Measurements from ENCODE around the gene STK38.

The STK38 gene

GRCh38 chr6:36508532-36508931, 38.7 kb downstream of the STK38 start:
- ATAC-seq (ENCODE audit: low read depth) (no peak), DNase-seq (ENCODE audit: low spot score) (no peak)
- H3K27me3 ChIP-seq (ENCODE audit: insufficient read depth, poor library complexity, severe bottlenecking), result no peaks in the 10 kb centered on the region
- H3K27ac ChIP-seq (ENCODE audit: poor library complexity, severe bottlenecking), result no peak overlapping the region
- TF ChIP-seq CTCF (IDR thresholded peaks at IDR 0.05; ENCODE audit: poor library complexity, severe bottlenecking), result no peak
- peaks cover 6% of the 10 kb centered on the region for H3K4me1 ChIP-seq (ENCODE audit: insufficient read depth, poor library complexity, severe bottlenecking)
- H3K36me3 ChIP-seq (ENCODE audit: low read depth), result peaks cover 42% of the 10 kb centered on the region
- no peaks in the 10 kb centered on the region for H3K9me3 ChIP-seq (ENCODE audit: severe bottlenecking)
- no peak overlapping the region for H3K4me3 ChIP-seq (ENCODE audit: severe bottlenecking)

- H3K36me3 ChIP-seq (ENCODE audit: low read depth), result peaks cover 43% of the 10 kb centered on the region
- H3K9me3 ChIP-seq (ENCODE audit: severe bottlenecking), result no peaks in the 10 kb centered on the region
- peaks cover 6% of the 10 kb centered on the region for H3K4me1 ChIP-seq (ENCODE audit: insufficient read depth, poor library complexity, severe bottlenecking)
- H3K4me3 ChIP-seq (ENCODE audit: severe bottlenecking), result no peak overlapping the region
- no peak overlapping the region for H3K27ac ChIP-seq (ENCODE audit: poor library complexity, severe bottlenecking)
- no peak for TF ChIP-seq CTCF (IDR thresholded peaks at IDR 0.05; ENCODE audit: poor library complexity, severe bottlenecking)
- no peak for ATAC-seq (ENCODE audit: low read depth)
- DNase-seq (ENCODE audit: low spot score), result no peak
- no peaks in the 10 kb centered on the region for H3K27me3 ChIP-seq (ENCODE audit: insufficient read depth, poor library complexity, severe bottlenecking)
These were observed 40.7 kb downstream of the STK38 start for GRCh38 chr6:36506611-36507010.

GRCh38 chr6:36505744-36506534, 41.3 kb downstream of the STK38 start:
- peaks cover 6% of the 10 kb centered on the region for H3K4me1 ChIP-seq (ENCODE audit: insufficient read depth, poor library complexity, severe bottlenecking)
- no peaks in the 10 kb centered on the region for H3K27me3 ChIP-seq (ENCODE audit: insufficient read depth, poor library complexity, severe bottlenecking)
- H3K27ac ChIP-seq (ENCODE audit: poor library complexity, severe bottlenecking), result no peak overlapping the region
- H3K36me3 ChIP-seq (ENCODE audit: low read depth), result peaks cover 40% of the 10 kb centered on the region
- DNase-seq (ENCODE audit: low spot score) (no peak), ATAC-seq (ENCODE audit: low read depth) (no peak)
- no peak overlapping the region for H3K4me3 ChIP-seq (ENCODE audit: severe bottlenecking)
- H3K9me3 ChIP-seq (ENCODE audit: severe bottlenecking), result no peaks in the 10 kb centered on the region
- TF ChIP-seq CTCF (IDR thresholded peaks at IDR 0.05; ENCODE audit: poor library complexity, severe bottlenecking), result no peak

GRCh38 chr6:36504982-36505381, 42.3 kb downstream of the STK38 start:
- H3K27ac ChIP-seq (ENCODE audit: poor library complexity, severe bottlenecking), result no peak overlapping the region
- H3K36me3 ChIP-seq (ENCODE audit: low read depth), result peaks cover 34% of the 10 kb centered on the region
- peaks cover 6% of the 10 kb centered on the region for H3K4me1 ChIP-seq (ENCODE audit: insufficient read depth, poor library complexity, severe bottlenecking)
- DNase-seq (ENCODE audit: low spot score) (no peak), ATAC-seq (ENCODE audit: low read depth) (no peak)
- no peak for TF ChIP-seq CTCF (IDR thresholded peaks at IDR 0.05; ENCODE audit: poor library complexity, severe bottlenecking)
- no peaks in the 10 kb centered on the region for H3K9me3 ChIP-seq (ENCODE audit: severe bottlenecking)
- H3K4me3 ChIP-seq (ENCODE audit: severe bottlenecking), result no peak overlapping the region
- H3K27me3 ChIP-seq (ENCODE audit: insufficient read depth, poor library complexity, severe bottlenecking), result no peaks in the 10 kb centered on the region

GRCh38 chr6:36504181-36504580, 43.1 kb downstream of the STK38 start:
- no peak for ATAC-seq (ENCODE audit: low read depth)
- Histone ChIP-seq H3K4me1 (ENCODE audit: insufficient read depth, poor library complexity, severe bottlenecking) (peaks cover 6% of the 10 kb centered on the region), H3K4me3 (ENCODE audit: severe bottlenecking) (no peak overlapping the region), H3K36me3 (ENCODE audit: low read depth) (peaks cover 34% of the 10 kb centered on the region), H3K27ac (ENCODE audit: poor library complexity, severe bottlenecking) (no peak overlapping the region), H3K27me3 (ENCODE audit: insufficient read depth, poor library complexity, severe bottlenecking) (no peaks in the 10 kb centered on the region), H3K9me3 (ENCODE audit: severe bottlenecking) (no peaks in the 10 kb centered on the region)
- TF ChIP-seq CTCF (IDR thresholded peaks at IDR 0.05; ENCODE audit: poor library complexity, severe bottlenecking), result no peak
- DNase-seq (ENCODE audit: low spot score), result no peak

All from RWPE2 (cell line).